Erythroblast (primary cell): ENCODE data around the gene FMO3.

Experiments used
- DNase-seq, 2 experiments: peaks; one replicate each; lab custom pipeline; 2025; lab: John Stamatoyannopoulos, UW
- GATA1 ChIP-seq: IDR thresholded peaks from 2 replicates; pipeline ENCODE4 v1.6.1; 2011; ENCODE audit warnings: low read depth, mild to moderate bottlenecking, control low read depth, low read length, moderate library complexity
- POLR2A ChIP-seq: IDR thresholded peaks from 2 replicates; pipeline ENCODE4 v1.6.1; 2011; ENCODE audit warnings: mild to moderate bottlenecking, low read length

FMO3 gene

GRCh38 chr1:171103862-171104261, 13.2 kb downstream of the FMO3 start:
- no peak for DNase-seq
- TF ChIP-seq GATA1 = no peak
- TF ChIP-seq POLR2A = no peak

- no peak for DNase-seq
These were observed 16.7 kb downstream of the FMO3 start for GRCh38 chr1:171107262-171107940.

GRCh38 chr1:171107969-171108368, 17.3 kb downstream of the FMO3 start:
- no peak for TF ChIP-seq POLR2A
- DNase-seq = no peak

More at GRCh38 chr1:171107262-171107940, 16.7 kb downstream of the FMO3 start:
- TF ChIP-seq GATA1 = no peak
- no peak for TF ChIP-seq POLR2A

GRCh38 chr1:171109966-171110365, 19.3 kb downstream of the FMO3 start:
- DNase-seq = no peak

GRCh38 chr1:171110621-171111326, 20.1 kb downstream of the FMO3 start:
- no peak for DNase-seq
- TF ChIP-seq POLR2A (no peak), GATA1 (no peak)

More at GRCh38 chr1:171109966-171110365, 19.3 kb downstream of the FMO3 start:
- no peak for TF ChIP-seq POLR2A

- TF ChIP-seq GATA1 (no peak), POLR2A (no peak)
- DNase-seq = no peak
These were observed 21.4 kb downstream of the FMO3 start for GRCh38 chr1:171112119-171112518.

GRCh38 chr1:171113382-171113781, 22.7 kb downstream of the FMO3 start:
- no peak for TF ChIP-seq POLR2A
- no peak for DNase-seq

GRCh38 chr1:171115280-171115897, 24.7 kb downstream of the FMO3 start:
- no peak for DNase-seq

GRCh38 chr1:171116676-171117075, 26.0 kb downstream of the FMO3 start:
- DNase-seq = no peak
- TF ChIP-seq POLR2A = no peak
- no peak for TF ChIP-seq GATA1

More at GRCh38 chr1:171115280-171115897, 24.7 kb downstream of the FMO3 start:
- no peak for TF ChIP-seq GATA1
- no peak for TF ChIP-seq POLR2A

- DNase-seq = no peak
- TF ChIP-seq GATA1 = no peak
- TF ChIP-seq POLR2A = no peak
These were observed 26.4 kb downstream of the FMO3 start for GRCh38 chr1:171117085-171117484.

GRCh38 chr1:171119648-171120047, 28.9 kb downstream of the FMO3 start:
- DNase-seq = no peak
- no peak for TF ChIP-seq POLR2A
- TF ChIP-seq GATA1 = no peak

- TF ChIP-seq GATA1 (no peak), POLR2A (no peak)
- DNase-seq = no peak
These were observed 31.6 kb downstream of the FMO3 start for GRCh38 chr1:171122299-171122698.

- DNase-seq = no peak
- TF ChIP-seq POLR2A = no peak
- TF ChIP-seq GATA1 = no peak
These were observed 32.2 kb downstream of the FMO3 start for GRCh38 chr1:171122893-171123292.

GRCh38 chr1:171126504-171126903, 35.8 kb downstream of the FMO3 start:
- TF ChIP-seq GATA1 = no peak
- TF ChIP-seq POLR2A = no peak
- DNase-seq = no peak

- no peak for TF ChIP-seq GATA1
- no peak for TF ChIP-seq POLR2A
- no peak for DNase-seq
These were observed 36.4 kb downstream of the FMO3 start for GRCh38 chr1:171127099-171127498.
